Measurements from ENCODE around the gene EHD1. TPM values are rescaled to one million over a fixed set of nuclear protein-coding genes. Genes with fewer than 3 reads are reported as not detected.
"Not testable (repeated sequence)": the region's sequence is repeated elsewhere in the genome, so short reads cannot be mapped to it uniquely, and the experiment has no call there.

Gene EHD1
- total RNA-seq, 2 experiments from 2014 or later, result 131 to 149 TPM

- ChIA-PET POLR2A (interaction anchor here (0.6 kb wide), 1 partner anchor 233 kb away, joined by 3 read pairs; no protein-coding TSS in a partner anchor), CTCF (interaction anchor here (0.8 to 32.1 kb wide), 9 partner anchors 10 to 481 kb away, joined by 3 to 732 read pairs (median 5); partner anchors contain the start of genes ARL2, EHD1, MAJIN and ZNHIT2)
- Mint-ChIP-seq H3K36me3 (ENCODE audit: low read depth) (peaks cover 22% of the 10 kb centered on the region), H3K4me1 (peaks cover 68% of the 10 kb centered on the region), H3K4me3 (no peak overlapping the region), H3K27ac (peak overlapping the region; percentile 88), H3K9me3 (no peaks in the 10 kb centered on the region), H3K27me3 (no peaks in the 10 kb centered on the region)
- DNase-seq, result no peak
Observed at GRCh38 chr11:64848826-64849597, 29.4 kb downstream of the EHD1 start.

- no peak for DNase-seq
- no peaks in the 10 kb centered on the region for H3K27me3 Mint-ChIP-seq
- H3K36me3 Mint-ChIP-seq (ENCODE audit: low read depth), result peaks cover 16% of the 10 kb centered on the region
- no peaks in the 10 kb centered on the region for H3K9me3 Mint-ChIP-seq
- peak overlapping the region; percentile 88 for H3K27ac Mint-ChIP-seq
- H3K4me1 Mint-ChIP-seq, result peaks cover 67% of the 10 kb centered on the region
- H3K4me3 Mint-ChIP-seq, result no peak overlapping the region
- ChIA-PET CTCF (interaction anchor here (0.9 to 32.1 kb wide), 11 partner anchors 9 to 482 kb away, joined by 3 to 732 read pairs (median 5); partner anchors contain the start of genes EHD1 and ZNHIT2), POLR2A (no interaction called here)
Observed at GRCh38 chr11:64848214-64848825, 30.1 kb downstream of the EHD1 start.

- H3K9me3 Mint-ChIP-seq, result no peaks in the 10 kb centered on the region
Observed at GRCh38 chr11:64846998-64847666, 31.3 kb downstream of the EHD1 start.

GRCh38 chr11:64845776-64846129, 32.7 kb downstream of the EHD1 start:
- POLR2A ChIA-PET; DNase-seq; H3K27me3 Mint-ChIP-seq; H3K36me3 Mint-ChIP-seq (ENCODE audit: low read depth); H3K9me3 Mint-ChIP-seq: not testable (repeated sequence)
- peaks cover 44% of the 10 kb centered on the region for H3K4me1 Mint-ChIP-seq
- CTCF ChIA-PET, result interaction anchor here (0.7 to 32.1 kb wide), 8 partner anchors 16 to 877 kb away, joined by 3 to 732 read pairs (median 5); partner anchors contain the start of genes EHD1, PPP2R5B and TM7SF2
- peak overlapping the region; percentile 25 for H3K27ac Mint-ChIP-seq
- H3K4me3 Mint-ChIP-seq, result peak overlapping the region; percentile 12

More at GRCh38 chr11:64846998-64847666, 31.3 kb downstream of the EHD1 start:
- Mint-ChIP-seq H3K27ac (peak overlapping the region; percentile 64), H3K4me1 (peaks cover 58% of the 10 kb centered on the region), H3K4me3 (no peak overlapping the region), H3K36me3 (ENCODE audit: low read depth) (peaks cover 4% of the 10 kb centered on the region), H3K27me3 (no peaks in the 10 kb centered on the region)
- peak; percentile 94 for DNase-seq
- CTCF ChIA-PET, result interaction anchor here (0.6 to 32.1 kb wide), 15 partner anchors 8 to 540 kb away, joined by 3 to 732 read pairs (median 5); partner anchors contain the start of gene EHD1
- POLR2A ChIA-PET, result no interaction called here

- Mint-ChIP-seq H3K9me3 (no peaks in the 10 kb centered on the region), H3K4me3 (peak overlapping the region; percentile 5), H3K27ac (peak overlapping the region; percentile 43), H3K36me3 (ENCODE audit: low read depth) (no peaks in the 10 kb centered on the region), H3K4me1 (peaks cover 42% of the 10 kb centered on the region), H3K27me3 (no peaks in the 10 kb centered on the region)
- ChIA-PET POLR2A (no interaction called here), CTCF (interaction anchor here (0.7 to 32.1 kb wide), 9 partner anchors 16 to 876 kb away, joined by 3 to 732 read pairs (median 5); partner anchors contain the start of genes EHD1, PPP2R5B and TM7SF2)
- no peak for DNase-seq
Observed at GRCh38 chr11:64845129-64845775, 33.2 kb downstream of the EHD1 start.

GRCh38 chr11:64844330-64845128, 33.9 kb downstream of the EHD1 start, which contains the start of gene CDC42BPG:
CDC42BPG (minus strand) TSS chr11:64844653; CDS start chr11:64844569, 84 bp downstream.
- Mint-ChIP-seq H3K4me1 (peaks cover 37% of the 10 kb centered on the region), H3K36me3 (ENCODE audit: low read depth) (no peaks in the 10 kb centered on the region), H3K4me3 (peak within 1 kb of the TSS; percentile 75), H3K27me3 (no peaks in the 10 kb centered on the region), H3K9me3 (no peaks in the 10 kb centered on the region), H3K27ac (peak within 1 kb of the TSS; percentile 43)
- CTCF ChIA-PET, result interaction anchor here (0.7 to 32.1 kb wide), 21 partner anchors 14 to 471 kb away, joined by 3 to 732 read pairs (median 3); partner anchors contain the start of genes ARL2, CDC42EP2, EHD1 and MAP4K2
- POLR2A ChIA-PET, result interaction anchor here (1.0 kb wide), 1 partner anchor 47 kb away, joined by 4 read pairs; no protein-coding TSS in a partner anchor
- DNase-seq, result peak; percentile 63

GRCh38 chr11:64843686-64844329, 34.6 kb downstream of the EHD1 start:
- Mint-ChIP-seq H3K4me1 (peaks cover 30% of the 10 kb centered on the region), H3K4me3 (peak overlapping the region; percentile 75), H3K27ac (no peak overlapping the region), H3K27me3 (no peaks in the 10 kb centered on the region), H3K9me3 (no peaks in the 10 kb centered on the region), H3K36me3 (ENCODE audit: low read depth) (no peaks in the 10 kb centered on the region)
- no peak for DNase-seq
- ChIA-PET POLR2A (interaction anchor here (1.0 kb wide), 1 partner anchor 48 kb away, joined by 4 read pairs; no protein-coding TSS in a partner anchor), CTCF (interaction anchor here (0.7 to 32.1 kb wide), 19 partner anchors 13 to 471 kb away, joined by 3 to 732 read pairs (median 3); partner anchors contain the start of genes ARL2, CDC42EP2, EHD1 and MAP4K2)

GRCh38 chr11:64842851-64843685, 35.4 kb downstream of the EHD1 start:
- CTCF ChIA-PET, result interaction anchor here (1.0 to 32.1 kb wide), 8 partner anchors 8 to 472 kb away, joined by 3 to 732 read pairs (median 3); partner anchors contain the start of genes CDC42EP2 and EHD1
- no peaks in the 10 kb centered on the region for H3K36me3 Mint-ChIP-seq (ENCODE audit: low read depth)
- no peak for DNase-seq
- H3K9me3 Mint-ChIP-seq, result no peaks in the 10 kb centered on the region
- POLR2A ChIA-PET, result no interaction called here
- no peak overlapping the region for H3K4me3 Mint-ChIP-seq
- no peak overlapping the region for H3K27ac Mint-ChIP-seq
- H3K27me3 Mint-ChIP-seq, result no peaks in the 10 kb centered on the region
- peaks cover 22% of the 10 kb centered on the region for H3K4me1 Mint-ChIP-seq

GRCh38 chr11:64842366-64842759, 36.1 kb downstream of the EHD1 start:
- ChIA-PET POLR2A (no interaction called here), CTCF (interaction anchor here (1.3 to 32.1 kb wide), 3 partner anchors 9 to 44 kb away, joined by 4 to 732 read pairs (median 232); partner anchors contain the start of gene EHD1)
- Mint-ChIP-seq H3K27ac (no peak overlapping the region), H3K36me3 (ENCODE audit: low read depth) (no peaks in the 10 kb centered on the region), H3K27me3 (no peaks in the 10 kb centered on the region), H3K4me3 (no peak overlapping the region), H3K9me3 (no peaks in the 10 kb centered on the region), H3K4me1 (peaks cover 19% of the 10 kb centered on the region)
- DNase-seq, result no peak

- Mint-ChIP-seq H3K4me3 (no peak overlapping the region), H3K9me3 (no peaks in the 10 kb centered on the region), H3K4me1 (peaks cover 21% of the 10 kb centered on the region), H3K27me3 (no peaks in the 10 kb centered on the region), H3K36me3 (ENCODE audit: low read depth) (no peaks in the 10 kb centered on the region), H3K27ac (no peak overlapping the region)
- no peak for DNase-seq
- CTCF ChIA-PET, result interaction anchor here (14.0 to 32.1 kb wide), 2 partner anchors 20 to 44 kb away, joined by 232 to 732 read pairs; partner anchors contain the start of gene EHD1
- POLR2A ChIA-PET, result no interaction called here
Observed at GRCh38 chr11:64841592-64842365, 36.6 kb downstream of the EHD1 start.
